ENCODE measurements around the gene ERRFI1.

The ERRFI1 gene

GRCh38 chr1:8043621-8044020, 17.5 kb upstream of the ERRFI1 start:
- no peak for DNase-seq

- DNase-seq, result no peak
Observed at GRCh38 chr1:8042134-8042533, 16.0 kb upstream of the ERRFI1 start.

GRCh38 chr1:8040586-8040985, 14.5 kb upstream of the ERRFI1 start:
- no peak for DNase-seq

- DNase-seq, result no peak
Observed at GRCh38 chr1:8039071-8039470, 13.0 kb upstream of the ERRFI1 start.

- DNase-seq, result no peak
Observed at GRCh38 chr1:8035289-8035688, 9.2 kb upstream of the ERRFI1 start.

GRCh38 chr1:8033322-8033721, 7.2 kb upstream of the ERRFI1 start:
- DNase-seq, result no peak

GRCh38 chr1:8032366-8032910, 6.3 kb upstream of the ERRFI1 start:
- no peak for DNase-seq

GRCh38 chr1:8031176-8031785, 5.2 kb upstream of the ERRFI1 start:
- DNase-seq, result no peak

GRCh38 chr1:8028571-8028910, 2.4 kb upstream of the ERRFI1 start:
- DNase-seq, result no peak

GRCh38 chr1:8027748-8028570, 1.9 kb upstream of the ERRFI1 start:
- DNase-seq, result no peak

- DNase-seq, result no peak
Observed at GRCh38 chr1:8026976-8027747, 1.1 kb upstream of the ERRFI1 start.

- DNase-seq, result peak in 5 of 56 donors; percentile 46 to 69 (median 49)
Observed at GRCh38 chr1:8025671-8026144, 401 bp downstream of the ERRFI1 start.

GRCh38 chr1:8025061-8025670, 943 bp downstream of the ERRFI1 start:
- DNase-seq, result peak in 2 of 56 donors; percentile 33 to 40

- no peak for DNase-seq
Observed at GRCh38 chr1:8024329-8024728, 1.8 kb downstream of the ERRFI1 start.

- DNase-seq, result no peak
Observed at GRCh38 chr1:8023995-8024313, 2.2 kb downstream of the ERRFI1 start.

GRCh38 chr1:8023287-8023994, 2.7 kb downstream of the ERRFI1 start:
- no peak for DNase-seq

GRCh38 chr1:8022395-8023286, 3.5 kb downstream of the ERRFI1 start:
- DNase-seq, result no peak

GRCh38 chr1:8021676-8022266, 4.3 kb downstream of the ERRFI1 start:
- DNase-seq, result no peak

GRCh38 chr1:8020032-8020431, 6.1 kb downstream of the ERRFI1 start:
- no peak for DNase-seq

- no peak for DNase-seq
Observed at GRCh38 chr1:8019229-8019620, 6.9 kb downstream of the ERRFI1 start.

Data from amygdala (tissue), 56 donors.